Activated CD8-positive, alpha-beta memory T cell treated with anti-CD3 and anti-CD28 coated beads for 1 hour (primary cell): ENCODE data around the gene HIVEP1.

Source experiments
- DNase-seq, 2 donors: peaks; one replicate each; pipeline ENCODE4 v3.0.0-alpha.2; 2020; ENCODE audit warnings: low read depth in 1 of 2; ENCODE audit errors: extremely low read depth in 1 of 2

The HIVEP1 gene

DNA sequence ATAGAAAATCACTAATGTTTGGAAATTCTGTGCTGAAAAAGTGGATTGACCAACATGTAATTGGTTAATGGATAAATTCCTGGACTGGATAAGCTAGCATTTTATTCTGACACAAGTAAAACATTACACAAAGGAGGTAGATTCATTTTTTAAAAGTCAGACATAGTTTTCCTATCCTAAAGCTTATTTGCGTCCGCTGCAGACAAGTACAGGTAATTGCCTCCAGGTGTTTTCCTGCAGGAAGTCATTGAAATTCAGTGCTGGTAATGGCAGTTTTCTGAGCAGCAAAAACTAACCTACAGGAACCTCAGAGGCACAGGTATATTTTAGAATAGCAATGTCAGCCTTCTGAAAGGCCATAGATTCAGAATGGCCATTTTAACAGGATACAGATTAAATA is 20.0 kb upstream of the HIVEP1 start:
- DNase-seq: no peak

DNA sequence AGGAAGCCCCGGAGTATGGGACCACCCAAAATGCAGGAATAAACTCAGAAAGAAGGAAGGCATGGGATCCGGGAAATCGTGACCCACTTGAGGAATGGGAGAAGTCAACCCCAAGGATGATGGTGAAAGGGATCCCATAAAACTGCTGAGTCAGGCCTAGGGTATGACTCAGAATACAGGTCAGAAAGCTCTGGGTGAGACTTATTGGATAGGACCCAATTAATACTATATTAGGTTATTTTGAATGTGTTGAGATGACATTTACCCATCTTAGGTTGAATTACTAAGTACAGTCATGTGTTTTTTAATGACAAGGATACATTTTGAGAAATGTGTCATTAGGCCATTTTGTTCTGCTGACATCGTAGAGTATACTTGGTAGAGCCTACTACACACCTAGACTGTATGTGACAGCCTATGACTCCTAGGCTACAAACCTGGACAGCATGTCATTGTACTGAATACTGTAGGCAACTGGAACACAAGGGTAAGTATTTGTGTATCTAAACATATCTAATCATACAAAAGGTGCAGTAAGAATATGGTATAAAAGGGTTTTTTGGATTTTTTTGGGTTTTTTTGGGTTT is 17.1 kb upstream of the HIVEP1 start:
- no peak for DNase-seq

GRCh38 chr6:11996751-11997150 is 15.4 kb upstream of the HIVEP1 start:
- no peak for DNase-seq

GRCh38 chr6:11999246-11999645 is 12.9 kb upstream of the HIVEP1 start:
- DNase-seq: no peak

- no peak for DNase-seq
Measured at GRCh38 chr6:12000174-12000573, 11.9 kb upstream of the HIVEP1 start.

DNA sequence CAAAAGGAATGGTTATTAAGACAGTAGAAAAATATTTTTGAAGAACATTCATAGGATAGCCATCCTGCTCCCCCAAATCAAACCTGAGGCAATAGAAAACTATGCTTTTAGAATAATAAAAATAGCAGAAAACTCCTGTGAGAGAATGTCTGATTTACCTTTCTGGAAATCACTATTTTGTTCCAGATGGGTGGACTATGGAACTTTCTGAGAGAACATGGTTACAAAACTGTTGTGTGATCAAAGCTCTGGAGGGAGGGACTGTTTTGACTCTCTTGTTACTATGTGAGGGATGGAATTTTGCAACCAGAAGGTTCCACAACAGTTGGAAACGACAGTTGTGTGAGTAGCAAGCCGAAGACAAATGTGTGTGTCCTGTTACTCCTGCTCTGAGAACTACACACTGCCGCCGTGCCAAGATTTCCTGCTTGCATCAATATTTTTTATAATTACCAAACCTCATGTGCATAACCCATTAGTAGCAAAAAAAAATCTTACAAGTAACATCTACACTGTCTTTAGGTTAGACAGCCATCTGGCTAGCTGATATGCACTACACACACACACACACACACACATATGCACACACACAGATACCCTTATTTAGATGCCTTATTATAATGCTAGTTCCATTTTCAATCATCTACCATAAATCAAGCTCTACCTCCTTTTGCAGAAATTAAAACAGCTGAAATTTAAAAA is 11.0 kb upstream of the HIVEP1 start:
- no peak for DNase-seq

- DNase-seq: no peak
Measured at GRCh38 chr6:12001706-12002435, 10.2 kb upstream of the HIVEP1 start.

DNA sequence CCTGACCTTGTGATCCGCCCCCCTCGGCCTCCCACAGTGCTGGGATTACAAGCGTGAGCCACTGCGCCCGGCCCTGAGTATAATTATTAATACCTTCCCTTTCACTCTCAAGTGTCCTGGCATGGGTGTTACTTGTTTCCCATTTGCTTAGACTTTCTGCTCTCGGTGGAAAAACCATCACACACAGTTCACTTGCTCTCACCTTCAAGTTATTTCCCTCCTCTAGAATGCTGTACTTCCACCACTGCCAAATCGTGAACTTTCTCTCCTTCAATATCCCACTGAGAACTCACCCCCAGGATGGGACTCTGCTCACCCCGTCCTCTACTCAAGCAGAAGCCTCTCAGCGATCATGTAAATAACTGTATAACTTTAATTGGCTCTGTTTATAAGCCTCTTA is 4.6 kb upstream of the HIVEP1 start:
- no peak for DNase-seq

GRCh38 chr6:12007887-12008286 is 4.2 kb upstream of the HIVEP1 start:
- no peak for DNase-seq

DNA sequence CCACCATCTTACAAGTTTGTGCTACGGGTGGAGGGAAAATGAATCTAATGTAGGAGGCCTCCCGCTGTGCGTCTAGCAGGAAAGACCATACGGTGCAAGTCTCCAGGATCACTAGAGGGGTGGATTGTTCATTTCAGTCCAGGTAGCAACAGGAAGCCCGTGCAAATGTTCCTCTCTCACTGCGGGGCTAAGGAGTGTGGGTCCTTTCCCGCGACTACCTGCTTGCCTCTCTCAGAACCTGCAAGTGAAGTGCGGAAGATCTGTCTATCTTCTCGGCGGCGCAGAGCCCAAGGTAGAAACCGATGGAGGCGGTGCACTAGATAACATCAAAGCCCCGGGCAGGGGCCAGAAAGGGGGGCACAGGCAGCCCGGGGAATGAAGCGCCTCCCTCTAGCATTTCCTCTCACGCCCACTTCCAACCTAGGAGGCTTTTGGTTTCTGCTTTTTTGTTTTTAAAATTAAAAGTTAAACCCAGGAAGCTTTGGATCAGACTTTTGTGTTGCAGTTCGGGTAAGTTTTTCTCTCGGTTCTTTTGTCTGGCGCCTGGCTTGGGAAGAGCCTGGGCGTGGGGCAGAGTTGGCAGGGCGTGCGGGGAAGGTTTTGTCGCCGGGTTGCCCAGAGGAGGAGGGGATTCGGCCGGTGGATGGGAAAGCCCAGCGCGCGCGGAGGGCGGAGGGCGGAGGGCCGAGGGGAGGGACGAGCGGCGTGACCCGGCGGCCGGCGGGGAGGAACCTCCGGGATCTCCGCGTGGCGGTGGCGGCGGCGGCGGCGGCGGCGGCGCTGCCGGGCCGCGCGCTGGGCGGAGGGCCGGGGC is 3.5 kb upstream of the HIVEP1 start:
- peak; percentile 62 to 71 for DNase-seq

DNA sequence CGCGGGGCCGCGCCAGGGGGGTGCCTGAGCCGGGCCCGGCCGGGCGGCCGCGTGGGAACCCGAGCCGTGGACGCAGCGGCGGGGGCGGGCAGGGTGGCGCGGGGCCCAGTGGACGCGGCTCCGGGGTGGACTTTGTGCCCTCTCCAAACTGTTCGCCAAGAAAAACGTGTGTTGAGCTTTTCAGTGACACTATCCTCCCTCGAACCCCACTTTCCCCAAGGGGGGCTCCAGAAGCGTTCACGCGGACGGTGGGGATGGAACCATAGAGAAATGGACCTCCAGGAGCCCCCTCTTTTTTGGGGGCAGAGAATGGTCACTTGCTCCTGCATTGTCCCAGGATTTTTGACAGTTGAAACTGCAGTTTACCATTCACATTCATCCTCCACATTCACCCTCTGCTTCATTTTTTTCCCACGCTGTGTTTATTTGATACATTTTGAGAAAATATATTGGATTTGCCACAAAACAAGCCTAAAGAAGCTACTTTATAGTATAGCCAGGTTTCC is 2.9 kb upstream of the HIVEP1 start:
- DNase-seq: no peak

DNA sequence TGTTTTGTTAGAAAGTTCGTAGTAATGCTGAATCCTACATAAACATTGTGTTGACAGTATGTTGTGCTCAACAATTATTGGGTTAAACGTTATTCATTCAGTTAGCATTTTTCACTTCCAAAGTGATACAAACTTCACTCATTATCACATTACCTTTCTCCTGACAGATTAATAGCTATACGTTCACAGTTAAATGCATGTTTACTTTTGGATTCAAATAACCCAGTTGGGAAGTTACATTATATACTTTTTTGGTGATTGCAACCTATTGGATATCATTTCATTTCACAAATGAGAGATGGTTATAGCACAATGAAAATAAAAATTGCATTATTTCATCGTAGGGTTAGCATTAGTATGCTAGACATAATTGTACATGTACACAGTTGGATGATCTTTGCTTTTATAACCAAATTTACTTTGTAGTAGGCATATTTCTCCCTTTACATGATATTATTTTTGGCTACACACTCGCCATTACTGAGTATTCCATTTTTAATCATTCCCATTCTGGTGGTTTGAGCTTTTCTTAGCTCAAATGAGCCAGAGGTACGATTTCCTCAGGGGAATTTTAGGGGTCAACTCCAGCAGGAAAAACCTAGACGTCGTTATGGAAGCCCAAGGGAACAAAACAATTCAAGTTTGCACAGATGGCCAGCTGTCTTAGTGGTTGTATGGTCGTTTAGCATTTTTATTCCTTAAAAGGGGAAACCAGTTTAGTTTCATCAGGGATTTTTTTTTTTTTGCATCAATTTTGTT is 2.1 kb upstream of the HIVEP1 start:
- DNase-seq: no peak

- peak in 1 of 2 donors; percentile 17 for DNase-seq
Measured at GRCh38 chr6:12010635-12011275, 1.4 kb upstream of the HIVEP1 start.

GRCh38 chr6:12011276-12012037 is 655 bp upstream of the HIVEP1 start:
- peak; percentile 93 to 94 for DNase-seq

GRCh38 chr6:12012558-12013306 is 620 bp downstream of the HIVEP1 start:
- peak in 1 of 2 donors; percentile 45 for DNase-seq

- DNase-seq: no peak
Measured at GRCh38 chr6:12013307-12013719, 1.2 kb downstream of the HIVEP1 start.

DNA sequence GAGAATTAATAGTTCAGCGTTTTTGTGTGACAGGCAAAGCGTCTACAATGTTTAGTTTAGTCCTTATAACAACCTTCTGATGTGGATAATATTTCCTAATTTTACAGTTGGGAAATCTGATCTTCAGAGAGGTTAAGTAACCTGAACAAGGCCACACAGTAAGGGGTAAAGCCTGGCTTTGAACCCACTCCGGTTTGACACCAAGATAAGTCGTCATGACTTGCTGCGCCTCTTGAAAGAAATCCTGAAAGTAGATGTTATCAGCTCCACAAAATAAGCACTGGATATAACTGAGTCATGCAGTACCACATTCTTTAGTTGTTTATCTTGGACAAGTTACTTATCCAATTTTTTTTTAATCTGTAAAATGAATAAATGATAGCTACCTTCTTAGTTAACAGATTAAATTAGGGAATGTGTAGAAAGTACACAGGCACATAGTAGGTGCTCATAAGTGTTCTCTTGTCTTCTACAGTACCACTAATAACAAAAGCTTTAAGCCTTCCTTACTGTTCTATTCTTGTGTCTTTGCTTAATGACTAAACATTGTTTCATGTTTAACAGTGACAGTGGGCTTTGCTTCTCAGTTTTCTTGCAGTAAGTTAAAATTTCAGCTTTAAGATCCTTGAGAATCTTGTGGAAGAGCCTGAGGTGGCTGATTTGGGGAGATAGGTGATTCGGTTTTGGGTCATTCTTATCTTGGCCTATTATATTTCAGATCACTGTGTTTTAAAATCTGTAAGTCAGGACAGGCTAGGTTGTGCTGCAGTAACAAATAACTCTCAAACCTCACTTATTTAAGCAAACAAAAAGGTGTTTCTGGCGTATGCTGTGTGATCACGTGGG is 2.1 kb downstream of the HIVEP1 start:
- DNase-seq: no peak

- no peak for DNase-seq
Measured at GRCh38 chr6:12014873-12015149, 2.7 kb downstream of the HIVEP1 start.
